ENCODE results near the gene GTPBP8. TPM values are rescaled to one million over a fixed set of nuclear protein-coding genes. Genes with fewer than 3 reads are reported as not detected.

The GTPBP8 gene
- total and polyA plus RNA-seq, 2 of the 13 experiments (the other 11 are each of a cell fraction or from before 2014, with no cell fraction given): 12.5 to 16.7 TPM

GRCh38 chr3:112974894-112975293 is 15.9 kb upstream of the GTPBP8 start, which contains the start of gene CD200R1:
CD200R1 (minus strand) TSS chr3:112975103; CDS start chr3:112974857, 246 bp downstream.
- Histone ChIP-seq H3K9me3 (ENCODE audit: low read length) (no peaks in the 10 kb centered on the region), H3K79me2 (ENCODE audit: insufficient read depth, low read length) (no peaks in the 10 kb centered on the region), H3K27ac (ENCODE audit: extremely low read length, insufficient read depth, low read length) (no peak within 1 kb of the TSS), H3K9ac (ENCODE audit: insufficient read depth, low read depth, low read length) (no peak within 1 kb of the TSS), H3K4me3 (replicated peaks in 1 of 3; ENCODE audit: insufficient read depth in 1 of 3, low read depth in 2 of 3, low read length in 3 of 3) (no peak within 1 kb of the TSS), H3K4me2 (ENCODE audit: low read depth, low read length) (no peak within 1 kb of the TSS), H3K36me3 (replicated peaks in 1 of 2; ENCODE audit: control insufficient read depth in 1 of 2, insufficient read depth in 2 of 2, low read length in 2 of 2) (no peaks in the 10 kb centered on the region), H3K27me3 (ENCODE audit: control insufficient read depth in 1 of 2, insufficient read depth in 2 of 2, low read length in 2 of 2) (peaks cover 0 to 5% of the 10 kb centered on the region in 2 experiments; a peak in 1 of 5 replicates), H4K20me1 (ENCODE audit: insufficient read depth, low read length) (no peaks in the 10 kb centered on the region), H3K4me1 (ENCODE audit: insufficient read depth, low read length) (peaks cover 5% of the 10 kb centered on the region; the same call in 1 of the 2 replicates), H2AFZ (ENCODE audit: low read length) (no peak within 1 kb of the TSS)
- ChIA-PET POLR2A (no interaction called here), CTCF (ENCODE audit: low intra/inter-chr PET ratio, low total read pairs) (no interaction called here)
- DNase-seq (ENCODE audit: low spot score) (no peak), ATAC-seq (no peak), FAIRE-seq (no peak)
- intact Hi-C loops (cut with micrococcal nuclease; ENCODE audit: unreplicated experiment) (no loop called here), in situ Hi-C loops (cut with HindIII; ENCODE audit: extremely low pct_ligation_motif_present, low pct_unique_long_range_greater_than_20kb) (loop anchor here (5.0 kb wide), 2 partner anchors 238 to 333 kb away; partner anchors contain the start of gene CCDC80)
- WGBS (ENCODE audit: low lambda C conversion rate): 28% methylated on average over 5 of the region's 5 CpGs
- TF ChIP-seq ZNF570 (CRISPR knock-in tag; IDR thresholded peaks at IDR 0.05; ENCODE audit: borderline replicate concordance) (no peak), SETDB1 (CRISPR knock-in tag; IDR thresholded peaks at IDR 0.05; ENCODE audit: borderline replicate concordance) (no peak), ZFP91 (CRISPR knock-in tag; IDR thresholded peaks at IDR 0.05; ENCODE audit: borderline replicate concordance) (no peak), TEAD2 (CRISPR knock-in tag; IDR thresholded peaks at IDR 0.05) (no peak), ZNF317 (CRISPR knock-in tag; IDR thresholded peaks at IDR 0.05) (no peak), ZNF597 (CRISPR knock-in tag; IDR thresholded peaks at IDR 0.05) (no peak), ZNF253 (CRISPR knock-in tag; IDR thresholded peaks at IDR 0.05; ENCODE audit: borderline replicate concordance) (no peak), ZNF773 (CRISPR knock-in tag; IDR thresholded peaks at IDR 0.05; ENCODE audit: borderline replicate concordance) (no peak), HBP1 (CRISPR knock-in tag; IDR thresholded peaks at IDR 0.05; ENCODE audit: low read depth) (no peak), TP53 (CRISPR knock-in tag; conservative IDR thresholded peaks at IDR 0.05) (no peak), PLSCR1 (CRISPR knock-in tag; IDR thresholded peaks at IDR 0.05; ENCODE audit: borderline replicate concordance) (no peak), ZNF678 (CRISPR knock-in tag; IDR thresholded peaks at IDR 0.05) (no peak), ZBTB10 (CRISPR knock-in tag; IDR thresholded peaks at IDR 0.05; ENCODE audit: borderline replicate concordance) (no peak), SP140L (CRISPR knock-in tag; IDR thresholded peaks at IDR 0.05; ENCODE audit: borderline replicate concordance) (no peak), HNF4A (CRISPR knock-in tag; IDR thresholded peaks at IDR 0.05) (no peak)
- no TSS peak for BruUV-seq (replicated peaks)
